ENCODE measurements around the gene HMOX2.

Gene HMOX2

GRCh38 chr16:4505356-4506147 is 29.4 kb downstream of the HMOX2 start:
- DNase-seq: peak; percentile 58

GRCh38 chr16:4506450-4506849 is 30.3 kb downstream of the HMOX2 start:
- DNase-seq: peak; percentile 77

- DNase-seq: no peak
These were observed 31.6 kb downstream of the HMOX2 start for GRCh38 chr16:4507588-4508345.

- DNase-seq: no peak
These were observed 32.6 kb downstream of the HMOX2 start for GRCh38 chr16:4508806-4509205.

GRCh38 chr16:4509420-4509819 is 33.2 kb downstream of the HMOX2 start:
- DNase-seq: no peak

- no peak for DNase-seq
These were observed 33.9 kb downstream of the HMOX2 start for GRCh38 chr16:4510131-4510530.

- DNase-seq: no peak
These were observed 34.7 kb downstream of the HMOX2 start for GRCh38 chr16:4510747-4511426.

- DNase-seq: peak; percentile 67
These were observed 35.4 kb downstream of the HMOX2 start for GRCh38 chr16:4511441-4512082.

- DNase-seq: no peak
These were observed 36.3 kb downstream of the HMOX2 start for GRCh38 chr16:4512473-4512872.

GRCh38 chr16:4513086-4513860 is 37.1 kb downstream of the HMOX2 start:
- no peak for DNase-seq

GRCh38 chr16:4513881-4514280 is 37.7 kb downstream of the HMOX2 start:
- no peak for DNase-seq

GRCh38 chr16:4514606-4515005 is 38.4 kb downstream of the HMOX2 start:
- no peak for DNase-seq

GRCh38 chr16:4515611-4516233 is 39.5 kb downstream of the HMOX2 start:
- no peak for DNase-seq

GRCh38 chr16:4517812-4518680 is 41.8 kb downstream of the HMOX2 start:
- DNase-seq: no peak

GRCh38 chr16:4519274-4520058 is 43.3 kb downstream of the HMOX2 start:
- DNase-seq: no peak

GRCh38 chr16:4520913-4521312 is 44.7 kb downstream of the HMOX2 start:
- DNase-seq: no peak

GRCh38 chr16:4522051-4522581 is 45.9 kb downstream of the HMOX2 start:
- peak; percentile 76 for DNase-seq

- DNase-seq: no peak
These were observed 47.5 kb downstream of the HMOX2 start for GRCh38 chr16:4523686-4524085.

- DNase-seq: no peak
These were observed 48.4 kb downstream of the HMOX2 start for GRCh38 chr16:4524571-4524970.

GRCh38 chr16:4525069-4525468 is 48.9 kb downstream of the HMOX2 start:
- DNase-seq: peak; percentile 68

Measured in femur (tissue), 1 donor.